OCI-LY7 (cell line): ENCODE measurements around the gene STAT5A. TPM values are rescaled to one million over a fixed set of nuclear protein-coding genes. Genes with fewer than 3 reads are reported as not detected.
"Not testable (repeated sequence)": the region's sequence is repeated elsewhere in the genome, so short reads cannot be mapped to it uniquely, and the experiment has no call there.

Experiments
- BruUV-seq: library from RNA; stranded (reverse); fragments of 400-500 nt; replicated peaks from 2 replicates; lab custom pipeline; 2021; lab: Mats Ljungman, UMichigan
- CTCF ChIA-PET: fragments of 300-600 bp; sonication (Branson Sonifier 250); formaldehyde crosslinking; loops from one replicate; lab custom pipeline; 2022; ENCODE audit warnings: antibody characterized with exemption; ENCODE audit not compliant: unreplicated experiment; lab: Charles Lee
- POLR2A ChIA-PET: fragments of 300-600 bp; sonication (Branson Sonifier 250); formaldehyde crosslinking; loops from one replicate; lab custom pipeline; 2022; ENCODE audit warnings: antibody characterized with exemption; lab: Charles Lee
- DNase-seq: peaks from one replicate; pipeline ENCODE4 v3.0.0-alpha.2; 2015; ENCODE audit warnings: low spot score
- H2AFZ ChIP-seq: fragments of 200-600 bp; sonication (generic), shearing (Covaris generic); 2 replicates; pipeline ENCODE4 v1.6.1; 2014; ENCODE audit warnings: mild to moderate bottlenecking, antibody characterized with exemption, low read length, moderate library complexity
- H3K27ac ChIP-seq: fragments of 200-600 bp; sonication (generic); 2 replicates; pipeline ENCODE4 v1.5.1; 2014; ENCODE audit warnings: mixed run types, low read depth, mild to moderate bottlenecking, moderate library complexity, low read length, inconsistent platforms; ENCODE audit not compliant: poor library complexity, severe bottlenecking
- H3K36me3 ChIP-seq: fragments of 200-600 bp; sonication (generic); 2 replicates; pipeline ENCODE4 v1.6.1; 2014; ENCODE audit warnings: mild to moderate bottlenecking, antibody characterized with exemption, low read length, moderate library complexity, mixed read lengths; ENCODE audit not compliant: insufficient read depth
- H3K4me1 ChIP-seq: fragments of 200-600 bp; sonication (generic); 2 replicates; pipeline ENCODE4 v1.5.1; 2014; ENCODE audit warnings: mild to moderate bottlenecking, low read length; ENCODE audit not compliant: insufficient read depth, poor library complexity, severe bottlenecking
- H3K4me2 ChIP-seq: fragments of 200-600 bp; sonication (generic); 2 replicates; pipeline ENCODE4 v1.6.1; 2014; ENCODE audit warnings: mild to moderate bottlenecking, low read length
- H3K4me3 ChIP-seq: fragments of 200-600 bp; sonication (generic); 2 replicates; pipeline ENCODE4 v1.5.1; 2014; ENCODE audit warnings: mild to moderate bottlenecking, low read depth, low read length; ENCODE audit not compliant: poor library complexity, severe bottlenecking
- H3K79me2 ChIP-seq: fragments of 200-600 bp; sonication (generic); 2 replicates; pipeline ENCODE4 v1.6.1; 2016; ENCODE audit warnings: low read depth, mild to moderate bottlenecking, low read length, moderate library complexity, mixed read lengths; ENCODE audit not compliant: insufficient read depth
- H3K9me2 ChIP-seq: fragments of 200-600 bp; sonication (generic); 2 replicates; pipeline ENCODE4 v1.6.1; 2016; ENCODE audit warnings: mild to moderate bottlenecking, low read length, mixed read lengths; ENCODE audit not compliant: insufficient read depth
- H3K9me3 ChIP-seq: fragments of 200-600 bp; sonication (generic); 2 replicates; pipeline ENCODE4 v1.6.1; 2014; ENCODE audit warnings: mild to moderate bottlenecking, mixed run types, low read length, mixed read lengths
- H4K20me1 ChIP-seq: fragments of 200-600 bp; sonication (generic); 2 replicates; pipeline ENCODE4 v1.6.1; 2014; ENCODE audit warnings: mild to moderate bottlenecking, antibody characterized with exemption, low read length, moderate library complexity, mixed read lengths; ENCODE audit not compliant: insufficient read depth
- EZH2phosphoT487 ChIP-seq: fragments of 200-600 bp; sonication (generic); IDR thresholded peaks from 2 replicates; pipeline ENCODE4 v1.6.1; 2018; ENCODE audit warnings: low read depth, borderline replicate concordance, mild to moderate bottlenecking, mixed run types, antibody characterized with exemption, low read length, moderate library complexity, mixed read lengths
- intact Hi-C: fragments of 100-400 bp; cut with micrococcal nuclease; formaldehyde crosslinking; loops from one replicate; pipeline ENCODE4 v1.10.0; 2022; ENCODE audit not compliant: unreplicated experiment
- total RNA-seq, 2 experiments: library from RNA; depleted of rRNA in 1 of 2; stranded (reverse); fragments of >200 nt in 1 of 2; shearing (Covaris generic) in 1 of 2; gene quantifications; 2 replicates each; pipeline ENCODE4 v1.2.3, GENCODE V29; 2014 to 2022
- TF ChIP-seq, protein P1 (sequence below): fragments of 200-600 bp; sonication (generic); conservative IDR thresholded peaks from 2 replicates; pipeline ENCODE4 v1.5.1; 2014; ENCODE audit warnings: mild to moderate bottlenecking, antibody characterized with exemption, low read length, moderate library complexity, mixed read lengths

Gene STAT5A
- total RNA-seq, 2 experiments from 2014 or later: 1.9 to 7.9 TPM

DNA sequence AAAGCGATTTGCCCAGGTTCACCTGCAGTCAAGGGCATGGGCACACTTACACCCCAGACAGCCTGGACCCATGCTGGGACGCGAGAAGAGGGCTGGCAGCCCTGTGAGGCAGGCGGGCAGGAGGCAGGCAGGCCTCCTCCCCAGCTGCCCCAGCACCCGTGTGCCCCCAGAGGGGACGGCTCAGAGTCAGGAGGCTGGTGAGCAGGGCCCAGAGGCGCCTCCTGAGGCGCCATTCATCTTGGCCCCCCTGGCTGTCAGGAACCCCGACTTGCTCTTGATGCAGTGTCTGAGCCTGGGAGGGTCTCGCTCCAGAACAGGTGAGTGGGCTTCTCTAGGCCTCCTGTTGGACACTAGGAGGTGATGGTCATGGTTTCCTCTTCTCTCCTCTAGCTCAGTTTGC, 11.1 kb downstream of the STAT5A start:
- intact Hi-C loops, H3K4me3 ChIP-seq, H3K27ac ChIP-seq, H3K4me2 ChIP-seq, H3K4me1 ChIP-seq, POLR2A ChIA-PET, H2AFZ ChIP-seq, CTCF ChIA-PET, H3K79me2 ChIP-seq, H3K9me2 ChIP-seq, DNase-seq, H3K36me3 ChIP-seq, H3K9me3 ChIP-seq, BruUV-seq, H4K20me1 ChIP-seq: not testable (repeated sequence)

DNA sequence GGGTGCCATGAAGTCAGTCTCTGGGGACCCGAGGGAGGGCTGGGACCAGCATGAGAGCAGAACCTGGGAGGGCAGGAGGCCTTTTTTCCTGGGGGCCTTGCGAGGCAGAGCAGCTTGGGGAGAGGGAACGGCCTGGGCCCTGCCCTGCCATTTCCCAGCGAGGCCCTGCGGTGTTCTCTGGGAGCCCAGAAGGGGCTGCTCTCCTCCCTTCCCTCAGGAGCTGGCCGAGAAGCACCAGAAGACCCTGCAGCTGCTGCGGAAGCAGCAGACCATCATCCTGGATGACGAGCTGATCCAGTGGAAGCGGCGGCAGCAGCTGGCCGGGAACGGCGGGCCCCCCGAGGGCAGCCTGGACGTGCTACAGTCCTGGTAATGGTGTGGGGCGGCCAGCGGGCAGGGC, 11.6 kb downstream of the STAT5A start:
- H4K20me1 ChIP-seq, H3K4me1 ChIP-seq, BruUV-seq, H3K9me2 ChIP-seq, H2AFZ ChIP-seq, DNase-seq, H3K4me2 ChIP-seq, POLR2A ChIA-PET, intact Hi-C loops, H3K36me3 ChIP-seq, H3K4me3 ChIP-seq, H3K27ac ChIP-seq, H3K9me3 ChIP-seq, CTCF ChIA-PET, H3K79me2 ChIP-seq: not testable (repeated sequence)

DNA sequence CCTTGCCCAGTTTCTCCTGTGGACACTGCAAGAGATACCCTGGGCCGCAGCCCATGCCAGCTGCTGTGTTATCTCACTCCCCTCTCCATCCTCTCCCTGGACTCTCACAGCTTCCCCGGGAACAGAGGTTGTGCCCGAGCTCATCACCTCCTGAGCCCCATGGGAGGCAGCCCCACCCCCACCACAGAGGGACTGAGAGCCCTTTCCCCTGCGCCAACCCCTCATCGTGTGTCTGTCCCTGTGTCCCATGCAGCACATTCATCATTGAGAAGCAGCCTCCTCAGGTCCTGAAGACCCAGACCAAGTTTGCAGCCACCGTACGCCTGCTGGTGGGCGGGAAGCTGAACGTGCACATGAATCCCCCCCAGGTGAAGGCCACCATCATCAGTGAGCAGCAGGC, 12.7 kb downstream of the STAT5A start:
- Histone ChIP-seq H4K20me1 (no peaks in the 10 kb centered on the region), H3K9me3 (no peaks in the 10 kb centered on the region), H2AFZ (no peak overlapping the region), H3K27ac (no peak overlapping the region), H3K79me2 (no peaks in the 10 kb centered on the region), H3K36me3 (no peaks in the 10 kb centered on the region), H3K4me3 (no peak overlapping the region), H3K4me2 (no peak overlapping the region), H3K9me2 (no peaks in the 10 kb centered on the region), H3K4me1 (no peaks in the 10 kb centered on the region)
- no peak for DNase-seq
- POLR2A ChIA-PET: no interaction called here
- BruUV-seq: no TSS peak
- intact Hi-C loops: no loop called here
- no peak for TF ChIP-seq EZH2phosphoT487
- TF ChIP-seq, protein P1, sequence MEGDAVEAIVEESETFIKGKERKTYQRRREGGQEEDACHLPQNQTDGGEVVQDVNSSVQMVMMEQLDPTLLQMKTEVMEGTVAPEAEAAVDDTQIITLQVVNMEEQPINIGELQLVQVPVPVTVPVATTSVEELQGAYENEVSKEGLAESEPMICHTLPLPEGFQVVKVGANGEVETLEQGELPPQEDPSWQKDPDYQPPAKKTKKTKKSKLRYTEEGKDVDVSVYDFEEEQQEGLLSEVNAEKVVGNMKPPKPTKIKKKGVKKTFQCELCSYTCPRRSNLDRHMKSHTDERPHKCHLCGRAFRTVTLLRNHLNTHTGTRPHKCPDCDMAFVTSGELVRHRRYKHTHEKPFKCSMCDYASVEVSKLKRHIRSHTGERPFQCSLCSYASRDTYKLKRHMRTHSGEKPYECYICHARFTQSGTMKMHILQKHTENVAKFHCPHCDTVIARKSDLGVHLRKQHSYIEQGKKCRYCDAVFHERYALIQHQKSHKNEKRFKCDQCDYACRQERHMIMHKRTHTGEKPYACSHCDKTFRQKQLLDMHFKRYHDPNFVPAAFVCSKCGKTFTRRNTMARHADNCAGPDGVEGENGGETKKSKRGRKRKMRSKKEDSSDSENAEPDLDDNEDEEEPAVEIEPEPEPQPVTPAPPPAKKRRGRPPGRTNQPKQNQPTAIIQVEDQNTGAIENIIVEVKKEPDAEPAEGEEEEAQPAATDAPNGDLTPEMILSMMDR: no peak
- CTCF ChIA-PET: no interaction called here

DNA sequence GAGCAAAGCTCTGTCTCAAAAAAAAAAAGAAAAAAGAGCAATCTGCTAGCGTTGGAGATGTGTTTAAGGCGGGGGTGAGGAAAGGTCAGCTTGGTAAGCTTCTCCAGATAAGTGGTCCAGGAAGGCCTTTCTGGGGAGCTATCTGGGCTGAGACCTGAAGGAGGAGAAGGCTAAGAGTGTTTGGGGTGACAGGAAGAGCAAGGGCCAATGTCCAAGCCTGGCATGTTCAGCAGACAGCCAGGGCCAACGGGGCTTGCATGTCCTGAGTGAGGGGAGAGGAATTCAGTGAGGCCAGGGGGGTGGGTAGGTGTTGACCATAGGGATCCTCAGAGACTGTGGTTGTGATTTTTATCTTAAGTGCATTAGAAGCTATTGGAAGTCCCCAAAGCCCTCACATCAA, 15.4 kb downstream of the STAT5A start:
- POLR2A ChIA-PET: interaction anchor here (0.7 kb wide), 1 partner anchor 12 kb away, joined by 4 read pairs; no protein-coding TSS in a partner anchor
- intact Hi-C loops: no loop called here
- Histone ChIP-seq H3K27ac (no peak overlapping the region), H3K4me1 (no peaks in the 10 kb centered on the region), H4K20me1 (no peaks in the 10 kb centered on the region), H3K36me3 (no peaks in the 10 kb centered on the region), H3K9me3 (no peaks in the 10 kb centered on the region), H3K4me3 (no peak overlapping the region), H3K4me2 (no peak overlapping the region), H2AFZ (no peak overlapping the region), H3K79me2 (no peaks in the 10 kb centered on the region), H3K9me2 (no peaks in the 10 kb centered on the region)
- CTCF ChIA-PET: interaction anchor here (0.6 kb wide), 1 partner anchor 85 kb away, joined by 3 read pairs; no protein-coding TSS in a partner anchor
- no TSS peak for BruUV-seq
- no peak for TF ChIP-seq EZH2phosphoT487
- TF ChIP-seq, protein P1: no peak
- DNase-seq: no peak
